Subcutaneous adipose tissue (tissue), 4 donors: ENCODE data around the gene PRM3. TPM values are rescaled to one million over a fixed set of nuclear protein-coding genes. Genes with fewer than 3 reads are reported as not detected.

ENCODE experiments used
- CTCF ChIP-seq: fragments of 450-650 bp; IDR thresholded peaks from one replicate; pipeline ENCODE4 v1.5.1; 2016; ENCODE audit warnings: low read depth, mild to moderate bottlenecking, control low read depth, antibody characterized with exemption, moderate library complexity
- total RNA-seq, 4 donors: library from RNA; depleted of rRNA; stranded (reverse); fragments of >200 nt; gene quantifications; one replicate each; pipeline ENCODE4 v1.1.0, GENCODE V29; 2016

Gene PRM3
- total RNA-seq, 4 donors from 2014 or later: not detected

DNA sequence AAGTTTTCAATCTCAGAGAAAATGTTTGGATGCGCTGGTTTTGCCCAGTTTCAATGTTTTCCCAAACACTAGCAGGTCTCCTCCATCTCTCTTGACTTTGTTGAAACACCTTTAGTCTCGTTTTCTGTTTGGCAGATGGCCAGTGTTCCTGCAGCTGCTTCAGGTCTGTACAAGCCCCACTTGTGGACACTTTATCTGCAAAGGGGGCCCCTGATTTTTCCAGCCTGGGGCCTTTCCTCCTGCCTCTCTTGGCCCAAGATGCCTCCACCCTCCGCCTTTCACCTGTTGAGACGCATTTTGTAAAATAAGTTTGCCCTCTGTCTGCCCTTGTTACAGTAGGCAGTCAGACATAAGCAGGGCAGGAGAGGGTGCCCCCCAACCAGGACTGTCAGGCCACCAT is 29.5 kb upstream of the PRM3 start:
- TF ChIP-seq CTCF: no peak

GRCh38 chr16:11301645-11302501 is 28.4 kb upstream of the PRM3 start:
- TF ChIP-seq CTCF: no peak

- TF ChIP-seq CTCF: no peak
Observed at GRCh38 chr16:11300560-11300892, 27.1 kb upstream of the PRM3 start.

DNA sequence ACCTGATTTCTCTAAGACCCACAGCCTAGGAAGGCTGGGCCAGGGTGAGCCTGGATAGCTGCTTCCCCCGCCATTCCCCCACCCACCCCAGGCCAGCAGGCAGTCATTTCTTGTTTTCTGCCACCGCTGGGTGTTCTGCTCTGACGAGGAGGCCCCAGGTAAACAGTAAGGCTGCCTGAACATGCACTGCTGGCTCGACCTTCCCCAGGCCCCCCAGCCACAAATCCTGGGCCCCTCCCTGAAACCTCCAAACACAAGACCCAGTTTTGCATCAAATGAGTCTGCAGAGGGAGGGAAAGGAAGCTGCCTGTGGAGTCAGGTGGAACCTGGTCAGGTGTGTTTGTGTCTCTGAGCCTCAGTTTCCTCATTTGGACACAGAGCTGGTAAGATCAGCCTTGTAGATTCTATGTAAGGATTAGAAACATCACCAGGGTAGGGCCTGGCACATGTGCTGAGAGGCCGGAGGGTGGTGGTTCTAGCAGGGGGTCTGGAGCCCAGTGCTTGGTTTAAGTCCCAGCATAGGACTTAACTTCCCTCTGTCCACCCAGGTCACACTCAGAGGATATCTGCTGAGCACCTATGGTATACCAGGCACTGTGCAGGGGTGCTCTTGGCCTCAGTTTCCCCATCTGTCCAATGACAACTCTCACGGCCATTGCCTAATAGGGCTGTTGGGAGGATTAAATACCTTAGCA is 26.6 kb upstream of the PRM3 start:
- TF ChIP-seq CTCF: no peak

GRCh38 chr16:11298143-11298900 is 24.9 kb upstream of the PRM3 start:
- TF ChIP-seq CTCF: no peak

DNA sequence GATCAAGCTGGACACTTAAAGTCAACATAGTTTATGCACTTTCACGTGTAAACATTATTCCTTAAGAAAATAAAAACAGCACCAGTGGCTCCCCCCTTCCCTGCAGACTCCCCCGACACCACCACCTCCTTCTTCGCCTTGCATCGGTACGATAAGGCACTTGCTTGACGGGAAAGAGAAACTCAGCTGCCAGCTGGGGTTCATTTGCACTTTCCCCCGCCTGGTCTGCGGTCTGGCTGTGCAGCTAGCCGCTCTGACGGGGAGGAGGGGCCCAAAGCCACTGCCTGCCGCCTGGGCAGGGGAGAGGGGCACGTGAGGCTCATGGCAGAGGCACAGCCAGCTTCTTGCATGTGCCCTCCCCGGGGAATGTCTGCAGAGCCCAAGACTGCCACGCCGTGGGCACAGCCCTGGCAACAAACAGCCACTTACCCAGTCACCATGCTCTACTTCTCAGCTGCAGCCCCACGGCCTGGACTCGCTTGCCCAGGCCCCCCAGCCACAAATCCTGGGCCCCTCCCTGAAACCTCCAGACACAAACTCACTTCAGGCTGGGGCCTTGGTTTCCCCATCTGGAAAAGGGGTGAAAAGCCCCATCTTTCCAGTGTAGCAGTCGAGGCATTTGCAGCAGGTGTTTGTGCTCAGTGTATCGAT is 24.2 kb upstream of the PRM3 start:
- no peak for TF ChIP-seq CTCF
